ENCODE measurements around the gene FOXJ3.

The FOXJ3 gene

GRCh38 chr1:42335050-42335808 lies at the start of gene FOXJ3:
FOXJ3 (minus strand) TSS chr1:42335235; CDS start chr1:42311093, 24,142 bp downstream.
- DNase-seq (ENCODE audit: low spot score) = peak; percentile 93

- DNase-seq (ENCODE audit: low spot score) = no peak
These were observed 46.2 kb upstream of the FOXJ3 start for GRCh38 chr1:42381280-42381673.

GRCh38 chr1:42380586-42381279 lies 45.7 kb upstream of the FOXJ3 start, which contains the start of gene RIMKLA:
RIMKLA (plus strand) TSS chr1:42380792; CDS start chr1:42380935, 143 bp downstream.
- no peak for DNase-seq (ENCODE audit: low spot score)

GRCh38 chr1:42379794-42380585 lies 45.0 kb upstream of the FOXJ3 start:
- DNase-seq (ENCODE audit: low spot score) = no peak

- no peak for DNase-seq (ENCODE audit: low spot score)
These were observed 37.8 kb upstream of the FOXJ3 start for GRCh38 chr1:42372796-42373195.

- DNase-seq (ENCODE audit: low spot score) = no peak
These were observed 36.0 kb upstream of the FOXJ3 start for GRCh38 chr1:42370876-42371549.

GRCh38 chr1:42369471-42369870 lies 34.4 kb upstream of the FOXJ3 start:
- no peak for DNase-seq (ENCODE audit: low spot score)

- DNase-seq (ENCODE audit: low spot score) = no peak
These were observed 33.2 kb upstream of the FOXJ3 start for GRCh38 chr1:42368096-42368795.

GRCh38 chr1:42365118-42365517 lies 30.1 kb upstream of the FOXJ3 start:
- no peak for DNase-seq (ENCODE audit: low spot score)

- DNase-seq (ENCODE audit: low spot score) = no peak
These were observed 29.5 kb upstream of the FOXJ3 start for GRCh38 chr1:42364542-42364941.

- no peak for DNase-seq (ENCODE audit: low spot score)
These were observed 29.1 kb upstream of the FOXJ3 start for GRCh38 chr1:42364089-42364488.

- DNase-seq (ENCODE audit: low spot score) = no peak
These were observed 24.4 kb upstream of the FOXJ3 start for GRCh38 chr1:42359466-42359865.

- no peak for DNase-seq (ENCODE audit: low spot score)
These were observed 23.8 kb upstream of the FOXJ3 start for GRCh38 chr1:42358791-42359190.

GRCh38 chr1:42350086-42350485 lies 15.1 kb upstream of the FOXJ3 start:
- no peak for DNase-seq (ENCODE audit: low spot score)

GRCh38 chr1:42348498-42348897 lies 13.5 kb upstream of the FOXJ3 start:
- DNase-seq (ENCODE audit: low spot score) = peak; percentile 6

- no peak for DNase-seq (ENCODE audit: low spot score)
These were observed 8.0 kb upstream of the FOXJ3 start for GRCh38 chr1:42343049-42343448.

GRCh38 chr1:42340901-42341300 lies 5.9 kb upstream of the FOXJ3 start:
- DNase-seq (ENCODE audit: low spot score) = no peak

GRCh38 chr1:42340093-42340492 lies 5.1 kb upstream of the FOXJ3 start:
- no peak for DNase-seq (ENCODE audit: low spot score)

GRCh38 chr1:42336978-42337377 lies 1.9 kb upstream of the FOXJ3 start:
- DNase-seq (ENCODE audit: low spot score) = no peak

- DNase-seq (ENCODE audit: low spot score) = no peak
These were observed 929 bp upstream of the FOXJ3 start for GRCh38 chr1:42335809-42336518.

Measured in NAMALWA (cell line).